Measurements from ENCODE around the gene HDAC1. TPM values are rescaled to one million over a fixed set of nuclear protein-coding genes. Genes with fewer than 3 reads are reported as not detected.

HDAC1 gene
- total and polyA plus RNA-seq, 2 of the 13 experiments (the other 11 are each of a cell fraction or from before 2014, with no cell fraction given), result 93.5 to 189 TPM

GRCh38 chr1:32349211-32349708, 57.4 kb downstream of the HDAC1 start:
- ChIA-PET POLR2A (interaction anchor here (10.1 kb wide), 1 partner anchor 11 kb away, joined by 222 read pairs; the partner anchor contains the start of gene MARCKSL1), CTCF (ENCODE audit: low intra/inter-chr PET ratio, low total read pairs) (no interaction called here)
- Histone ChIP-seq H3K36me3 (replicated peaks in 1 of 2; ENCODE audit: control insufficient read depth in 1 of 2, insufficient read depth in 2 of 2, low read length in 2 of 2) (no peaks in the 10 kb centered on the region), H3K79me2 (ENCODE audit: insufficient read depth, low read length) (no peaks in the 10 kb centered on the region), H3K9me3 (ENCODE audit: low read length) (no peaks in the 10 kb centered on the region), H3K9ac (ENCODE audit: insufficient read depth, low read depth, low read length) (peak overlapping the region; percentile 19), H4K20me1 (ENCODE audit: insufficient read depth, low read length) (no peaks in the 10 kb centered on the region), H2AFZ (ENCODE audit: low read length) (no peak overlapping the region), H3K4me3 (replicated peaks in 1 of 3; ENCODE audit: insufficient read depth in 1 of 3, low read depth in 2 of 3, low read length in 3 of 3) (no peak overlapping the region), H3K27me3 (ENCODE audit: control insufficient read depth in 1 of 2, insufficient read depth in 2 of 2, low read length in 2 of 2) (no peaks in the 10 kb centered on the region), H3K4me1 (ENCODE audit: insufficient read depth, low read length) (peaks cover 86% of the 10 kb centered on the region), H3K4me2 (ENCODE audit: low read depth, low read length) (peak overlapping the region; percentile 47), H3K27ac (ENCODE audit: extremely low read length, insufficient read depth, low read length) (peak overlapping the region; percentile 92)
- DNase-seq (ENCODE audit: low spot score) (peak; percentile 74), FAIRE-seq (peak; percentile 34), ATAC-seq (peak; percentile 10)
- TSS peak; percentile 41 for BruUV-seq (replicated peaks)
- in situ Hi-C loops (cut with HindIII; ENCODE audit: extremely low pct_ligation_motif_present, low pct_unique_long_range_greater_than_20kb), result no loop called here
- WGBS (ENCODE audit: low lambda C conversion rate), result 24% methylated on average over 5 of the region's 8 CpGs
- intact Hi-C loops (cut with micrococcal nuclease; ENCODE audit: unreplicated experiment), result no loop called here
- TF ChIP-seq FOSL2 (CRISPR knock-in tag; IDR thresholded peaks at IDR 0.05) (no peak), ZFX (CRISPR knock-in tag; IDR thresholded peaks at IDR 0.05; ENCODE audit: low read depth) (peak; percentile 67; the same call in 1 of the 2 replicates), MAFG (CRISPR knock-in tag; IDR thresholded peaks at IDR 0.05) (no peak), ELF3 (CRISPR knock-in tag; IDR thresholded peaks at IDR 0.05) (0 out of 2 replicates have a peak, but pooled peaks have one; percentile 33), CEBPB (IDR thresholded peaks at IDR 0.05; ENCODE audit: borderline replicate concordance, low read depth, low read length) (no peak), NR2F2 (IDR thresholded peaks at IDR 0.05; ENCODE audit: borderline replicate concordance, low read depth) (peak; percentile 34; the same call in 1 of the 2 replicates), ATF7 (IDR thresholded peaks at IDR 0.05) (no peak), ATF7 (CRISPR knock-in tag; IDR thresholded peaks at IDR 0.05) (0 out of 2 replicates have a peak, but pooled peaks have one; percentile 69), ZMYM3 (CRISPR knock-in tag; IDR thresholded peaks at IDR 0.05) (peak; percentile 90), RFXAP (CRISPR knock-in tag; IDR thresholded peaks at IDR 0.05; ENCODE audit: borderline replicate concordance) (peak; percentile 47; the same call in 1 of the 2 replicates), HDAC1 (CRISPR knock-in tag; IDR thresholded peaks at IDR 0.05) (peak; percentile 52), SPEN (CRISPR knock-in tag; IDR thresholded peaks at IDR 0.05; ENCODE audit: low read depth) (0 out of 2 replicates have a peak, but pooled peaks have one; percentile 18), JUN (CRISPR knock-in tag; IDR thresholded peaks at IDR 0.05) (0 out of 2 replicates have a peak, but pooled peaks have one; percentile 52), CREB1 (IDR thresholded peaks at IDR 0.05) (no peak), CREB1 (CRISPR knock-in tag; IDR thresholded peaks at IDR 0.05) (peak; percentile 26; the same call in 1 of the 2 replicates), PHF21A (CRISPR knock-in tag; IDR thresholded peaks at IDR 0.05) (peak; percentile 13; the same call in 1 of the 2 replicates), ZNF713 (CRISPR knock-in tag; IDR thresholded peaks at IDR 0.05) (no peak)
- TF ChIP-seq, protein P1, sequence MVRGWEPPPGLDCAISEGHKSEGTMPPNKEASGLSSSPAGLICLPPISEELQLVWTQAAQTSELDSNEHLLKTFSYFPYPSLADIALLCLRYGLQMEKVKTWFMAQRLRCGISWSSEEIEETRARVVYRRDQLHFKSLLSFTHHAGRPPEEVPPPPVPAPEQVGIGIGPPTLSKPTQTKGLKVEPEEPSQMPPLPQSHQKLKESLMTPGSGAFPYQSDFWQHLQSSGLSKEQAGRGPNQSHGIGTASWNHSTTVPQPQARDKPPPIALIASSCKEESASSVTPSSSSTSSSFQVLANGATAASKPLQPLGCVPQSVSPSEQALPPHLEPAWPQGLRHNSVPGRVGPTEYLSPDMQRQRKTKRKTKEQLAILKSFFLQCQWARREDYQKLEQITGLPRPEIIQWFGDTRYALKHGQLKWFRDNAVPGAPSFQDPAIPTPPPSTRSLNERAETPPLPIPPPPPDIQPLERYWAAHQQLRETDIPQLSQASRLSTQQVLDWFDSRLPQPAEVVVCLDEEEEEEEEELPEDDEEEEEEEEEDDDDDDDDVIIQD (CRISPR knock-in tag; IDR thresholded peaks at IDR 0.05; ENCODE audit: low read depth), result no peak
- TF ChIP-seq, protein P2, sequence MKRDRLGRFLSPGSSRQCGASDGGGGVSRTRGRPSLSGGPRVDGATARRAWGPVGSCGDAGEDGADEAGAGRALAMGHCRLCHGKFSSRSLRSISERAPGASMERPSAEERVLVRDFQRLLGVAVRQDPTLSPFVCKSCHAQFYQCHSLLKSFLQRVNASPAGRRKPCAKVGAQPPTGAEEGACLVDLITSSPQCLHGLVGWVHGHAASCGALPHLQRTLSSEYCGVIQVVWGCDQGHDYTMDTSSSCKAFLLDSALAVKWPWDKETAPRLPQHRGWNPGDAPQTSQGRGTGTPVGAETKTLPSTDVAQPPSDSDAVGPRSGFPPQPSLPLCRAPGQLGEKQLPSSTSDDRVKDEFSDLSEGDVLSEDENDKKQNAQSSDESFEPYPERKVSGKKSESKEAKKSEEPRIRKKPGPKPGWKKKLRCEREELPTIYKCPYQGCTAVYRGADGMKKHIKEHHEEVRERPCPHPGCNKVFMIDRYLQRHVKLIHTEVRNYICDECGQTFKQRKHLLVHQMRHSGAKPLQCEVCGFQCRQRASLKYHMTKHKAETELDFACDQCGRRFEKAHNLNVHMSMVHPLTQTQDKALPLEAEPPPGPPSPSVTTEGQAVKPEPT (CRISPR knock-in tag; IDR thresholded peaks at IDR 0.05; ENCODE audit: low read depth), result no peak
- TF ChIP-seq, protein P3, sequence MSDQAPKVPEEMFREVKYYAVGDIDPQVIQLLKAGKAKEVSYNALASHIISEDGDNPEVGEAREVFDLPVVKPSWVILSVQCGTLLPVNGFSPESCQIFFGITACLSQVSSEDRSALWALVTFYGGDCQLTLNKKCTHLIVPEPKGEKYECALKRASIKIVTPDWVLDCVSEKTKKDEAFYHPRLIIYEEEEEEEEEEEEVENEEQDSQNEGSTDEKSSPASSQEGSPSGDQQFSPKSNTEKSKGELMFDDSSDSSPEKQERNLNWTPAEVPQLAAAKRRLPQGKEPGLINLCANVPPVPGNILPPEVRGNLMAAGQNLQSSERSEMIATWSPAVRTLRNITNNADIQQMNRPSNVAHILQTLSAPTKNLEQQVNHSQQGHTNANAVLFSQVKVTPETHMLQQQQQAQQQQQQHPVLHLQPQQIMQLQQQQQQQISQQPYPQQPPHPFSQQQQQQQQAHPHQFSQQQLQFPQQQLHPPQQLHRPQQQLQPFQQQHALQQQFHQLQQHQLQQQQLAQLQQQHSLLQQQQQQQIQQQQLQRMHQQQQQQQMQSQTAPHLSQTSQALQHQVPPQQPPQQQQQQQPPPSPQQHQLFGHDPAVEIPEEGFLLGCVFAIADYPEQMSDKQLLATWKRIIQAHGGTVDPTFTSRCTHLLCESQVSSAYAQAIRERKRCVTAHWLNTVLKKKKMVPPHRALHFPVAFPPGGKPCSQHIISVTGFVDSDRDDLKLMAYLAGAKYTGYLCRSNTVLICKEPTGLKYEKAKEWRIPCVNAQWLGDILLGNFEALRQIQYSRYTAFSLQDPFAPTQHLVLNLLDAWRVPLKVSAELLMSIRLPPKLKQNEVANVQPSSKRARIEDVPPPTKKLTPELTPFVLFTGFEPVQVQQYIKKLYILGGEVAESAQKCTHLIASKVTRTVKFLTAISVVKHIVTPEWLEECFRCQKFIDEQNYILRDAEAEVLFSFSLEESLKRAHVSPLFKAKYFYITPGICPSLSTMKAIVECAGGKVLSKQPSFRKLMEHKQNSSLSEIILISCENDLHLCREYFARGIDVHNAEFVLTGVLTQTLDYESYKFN (CRISPR knock-in tag; conservative IDR thresholded peaks at IDR 0.05), result peak; percentile 63

All from HepG2 (cell line).